Right renal cortex interstitium (tissue), 3 donors: Measurements from ENCODE around the gene IRX6. TPM values are rescaled to one million over a fixed set of nuclear protein-coding genes. Genes with fewer than 3 reads are reported as not detected.

Experiments used
- DNase-seq, 3 donors: peaks; one replicate each; pipeline ENCODE4 v3.0.0-alpha.2; 2013; ENCODE audit warnings: low read depth in 3 of 3, low spot score in 2 of 3
- polyA plus RNA-seq, 3 donors: library from polyadenylated mRNA; unstranded; fragments of 120-200 nt; gene quantifications; one replicate each; pipeline ENCODE4 v1.2.1, GENCODE V29; 2013; ENCODE audit not compliant: insufficient read length in 3 of 3

Gene IRX6
- polyA plus RNA-seq, 3 donors, result 4.6 to 4.9 (median 4.6) TPM

- DNase-seq, result no peak
Observed at GRCh38 chr16:55364811-55365210, 40.8 kb downstream of the IRX6 start.

- no peak for DNase-seq
Observed at GRCh38 chr16:55367301-55367811, 43.4 kb downstream of the IRX6 start.

GRCh38 chr16:55367866-55368603 lies 44.0 kb downstream of the IRX6 start:
- no peak for DNase-seq

GRCh38 chr16:55369151-55369550 lies 45.1 kb downstream of the IRX6 start:
- DNase-seq, result no peak

DNA sequence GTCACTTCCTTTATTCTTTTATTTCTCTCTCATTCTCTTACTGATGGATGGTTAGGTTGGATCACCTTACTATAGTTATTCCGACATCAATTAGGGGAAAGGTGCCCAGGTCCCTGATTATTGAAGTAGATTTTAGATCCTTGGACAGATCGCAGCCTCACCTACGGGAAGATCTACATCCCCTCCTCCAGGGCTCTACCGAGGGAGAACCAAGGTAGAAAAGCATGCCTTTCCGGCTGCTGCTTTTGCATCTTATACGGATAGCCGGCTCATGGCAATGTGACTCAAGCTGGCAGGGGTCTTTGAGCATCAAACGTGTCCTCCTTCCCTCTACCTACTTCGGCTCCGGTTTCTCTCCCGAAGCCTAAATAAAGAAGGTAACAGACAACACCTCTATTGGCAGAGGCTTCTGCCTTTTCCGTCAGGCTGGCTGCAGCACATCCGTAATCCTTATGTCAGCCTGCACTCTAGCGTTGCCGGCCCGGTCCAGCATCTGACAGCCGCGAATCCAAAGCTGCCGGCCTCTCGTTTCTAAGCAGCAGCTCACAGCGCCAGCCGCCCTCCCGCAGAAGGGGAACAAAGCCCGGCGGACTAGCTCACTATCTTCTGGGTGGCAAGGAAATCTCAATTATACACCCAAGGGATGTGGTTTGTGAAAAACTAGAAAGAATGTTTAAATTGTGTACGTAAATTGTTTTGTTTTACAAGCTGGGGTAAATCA lies 46.9 kb downstream of the IRX6 start:
- DNase-seq, result peak in 2 of 3 donors; percentile 32 to 50

DNA sequence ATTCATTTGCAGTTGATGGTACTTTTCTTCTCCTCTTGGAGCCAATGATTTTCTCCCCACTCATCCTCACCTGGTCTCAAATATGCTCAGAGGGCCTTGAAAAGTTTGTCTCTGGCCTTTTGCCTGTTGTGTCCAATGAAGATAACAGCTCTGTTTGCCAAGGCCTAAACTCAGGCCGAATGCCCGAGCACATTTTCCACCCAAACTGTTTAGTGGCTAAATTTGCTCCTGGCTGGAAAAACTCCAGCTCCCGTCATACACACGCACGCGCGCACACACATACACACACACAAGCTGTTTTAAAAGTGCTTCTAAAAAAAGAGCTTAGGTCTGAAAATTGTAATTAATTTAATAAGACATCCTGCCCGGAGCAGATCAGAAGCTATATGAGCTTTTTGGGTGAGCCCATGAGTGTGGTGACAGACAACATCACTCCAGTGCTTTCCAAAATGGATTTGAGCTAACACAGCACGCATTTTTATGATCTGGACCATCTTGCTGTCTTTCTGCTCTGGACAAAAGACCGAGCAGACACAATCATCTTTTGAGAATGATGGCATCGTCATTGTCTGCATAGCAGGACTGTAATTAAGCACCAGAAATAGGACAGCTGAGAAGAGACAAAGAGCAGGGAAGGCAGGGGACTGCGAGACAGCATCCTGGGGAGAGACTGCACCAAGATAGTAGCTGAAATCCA lies 48.9 kb downstream of the IRX6 start:
- no peak for DNase-seq

DNA sequence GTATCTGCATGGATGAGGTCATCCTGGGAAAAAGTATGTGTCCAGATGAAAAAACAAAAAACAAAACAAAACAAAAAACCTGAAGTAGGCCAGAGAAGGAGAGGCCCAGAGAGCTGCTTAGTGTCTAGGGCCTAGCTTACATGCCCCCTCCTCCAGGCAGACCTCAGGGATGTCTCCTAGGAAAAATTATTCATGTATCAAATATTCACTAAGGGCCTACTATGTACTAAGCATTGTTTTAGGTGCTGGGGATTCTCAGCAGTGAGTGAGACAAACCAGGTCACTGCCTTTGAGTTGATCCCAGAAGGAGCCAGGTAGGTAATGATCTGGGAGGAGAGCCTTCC lies 49.5 kb downstream of the IRX6 start:
- no peak for DNase-seq

DNA sequence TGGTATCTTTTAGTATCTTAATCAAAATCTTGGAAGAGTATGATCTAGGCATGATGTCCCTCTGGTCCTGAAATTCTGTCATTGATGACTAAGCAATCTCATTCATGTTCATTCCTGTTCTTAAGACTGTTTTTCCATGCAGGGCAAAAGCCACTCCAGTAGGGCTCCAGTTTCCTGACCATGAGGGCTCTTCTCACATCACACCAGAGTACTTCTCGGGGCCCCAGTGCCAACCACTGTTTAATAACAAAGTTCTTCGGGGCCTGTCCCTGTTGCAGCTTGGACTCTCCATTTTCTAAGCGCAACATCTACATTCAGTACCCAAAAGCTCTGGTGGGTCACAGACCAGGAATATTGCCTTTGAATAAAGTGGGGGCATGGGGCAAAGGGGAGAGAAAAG lies 52.0 kb downstream of the IRX6 start:
- no peak for DNase-seq

DNA sequence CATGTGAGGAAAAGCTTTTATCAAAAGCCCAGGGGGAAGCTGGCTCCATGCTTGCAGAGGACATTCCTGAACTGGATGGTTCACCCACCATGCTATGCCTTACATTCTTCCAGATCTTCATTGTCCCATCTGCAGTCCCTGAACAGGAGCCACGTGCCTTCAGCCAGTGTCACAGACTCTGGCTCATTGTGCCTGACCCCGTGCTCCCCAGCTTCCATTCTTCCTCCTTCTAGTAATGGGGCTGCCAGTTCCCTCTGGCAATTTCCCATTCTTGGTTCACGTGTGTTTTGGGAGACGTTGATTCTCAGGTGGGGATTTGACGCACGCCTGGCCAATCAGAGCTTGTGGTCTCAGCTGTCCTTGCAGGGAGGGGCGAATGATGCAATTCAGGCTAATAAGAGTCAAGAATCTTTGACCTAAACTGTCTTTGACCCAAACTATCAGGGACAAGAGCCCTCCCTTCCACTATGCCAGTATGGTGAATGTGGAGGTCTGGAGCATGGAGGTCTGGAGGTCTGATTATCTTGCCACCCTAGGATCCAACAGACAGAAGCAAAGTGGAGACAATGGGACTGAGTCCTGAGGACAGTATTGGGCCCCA lies 52.7 kb downstream of the IRX6 start:
- no peak for DNase-seq

GRCh38 chr16:55377840-55378239 lies 53.8 kb downstream of the IRX6 start:
- no peak for DNase-seq

- no peak for DNase-seq
Observed at GRCh38 chr16:55378616-55379015, 54.6 kb downstream of the IRX6 start.

- no peak for DNase-seq
Observed at GRCh38 chr16:55379371-55379770, 55.4 kb downstream of the IRX6 start.

- DNase-seq, result no peak
Observed at GRCh38 chr16:55379876-55380390, 55.9 kb downstream of the IRX6 start.

Other genes with a start within 250 kb of the IRX6 start
- gene MMP2, start 155.0 kb downstream of the IRX6 start, polyA plus RNA-seq, result 100 to 1,000 TPM; 294 to 319 (median 305) TPM
- gene LPCAT2, start 184.9 kb downstream of the IRX6 start, polyA plus RNA-seq, result 10 to 100 TPM in 1 of 3 donors, 1 to 10 TPM in 2; 8.6 to 10.6 (median 9.8) TPM
- not detected for gene CAPNS2, start 242.5 kb downstream of the IRX6 start, polyA plus RNA-seq